Activated CD8-positive, alpha-beta T cell treated with anti-CD3 and anti-CD28 coated beads, Interleukin-2, amount 10 ng/mL, durations not matched to agents 7 days and 5 days (primary cell): ENCODE measurements around the gene CCDC190. TPM values are rescaled to one million over a fixed set of nuclear protein-coding genes. Genes with fewer than 3 reads are reported as not detected.

Experiments
- ATAC-seq: fragments of 150-1000 bp; cut with Tn5 transposase; one replicate; pipeline ENCODE4 v1.10.0; 2021; ENCODE audit warnings: moderate library complexity
- CTCF ChIA-PET: fragments of 350-600 bp; sonication (Branson Sonifier 250); formaldehyde crosslinking; loops from one replicate; lab custom pipeline; 2021; ENCODE audit warnings: antibody characterized with exemption; lab: Charles Lee
- POLR2A ChIA-PET: fragments of 350-600 bp; sonication (Branson Sonifier 250); formaldehyde crosslinking; loops from one replicate; lab custom pipeline; 2021; ENCODE audit warnings: antibody characterized with exemption; lab: Charles Lee
- DNase-seq: peaks from one replicate; pipeline ENCODE4 v3.0.0-alpha.2; 2020
- H3K27ac Mint-ChIP-seq: one replicate; pipeline ENCODE4 v1.8.0; 2021; ENCODE audit warnings: mild to moderate bottlenecking, mixed read lengths
- H3K27me3 Mint-ChIP-seq: one replicate; pipeline ENCODE4 v1.8.0; 2021; ENCODE audit warnings: low read depth, mixed read lengths
- H3K36me3 Mint-ChIP-seq: one replicate; pipeline ENCODE4 v1.8.0; 2021; ENCODE audit warnings: low read depth, mixed read lengths
- H3K4me1 Mint-ChIP-seq: one replicate; pipeline ENCODE4 v1.8.0; 2021; ENCODE audit warnings: low read depth, mixed read lengths
- H3K4me3 Mint-ChIP-seq: one replicate; pipeline ENCODE4 v1.8.0; 2021; ENCODE audit warnings: mild to moderate bottlenecking, mixed read lengths
- H3K9me3 Mint-ChIP-seq: one replicate; pipeline ENCODE4 v1.8.0; 2022; ENCODE audit warnings: mixed read lengths; ENCODE audit not compliant: insufficient read depth
- total RNA-seq, 2 experiments: library from RNA; stranded (reverse); gene quantifications; one replicate each; pipeline ENCODE4 v1.2.3, GENCODE V29; 2021

The CCDC190 gene
- not detected for total RNA-seq

- ATAC-seq: no peak
- CTCF ChIA-PET: interaction anchor here (1.8 kb wide), 1 partner anchor 13 kb away, joined by 6 read pairs; no protein-coding TSS in a partner anchor
- no peaks in the 10 kb centered on the region for H3K36me3 Mint-ChIP-seq
Measured at GRCh38 chr1:162861101-162861500, at the start of gene CCDC190. TSS of gene CCDC190 (minus strand) at chr1:162861175. CDS start at chr1:162859646, 1,529 bp downstream.

GRCh38 chr1:162910161-162910560, 49.2 kb upstream of the CCDC190 start:
- Mint-ChIP-seq H3K27me3 (no peaks in the 10 kb centered on the region), H3K4me1 (no peaks in the 10 kb centered on the region), H3K9me3 (no peaks in the 10 kb centered on the region), H3K36me3 (no peaks in the 10 kb centered on the region), H3K27ac (no peak overlapping the region), H3K4me3 (no peak overlapping the region)
- ATAC-seq (no peak), DNase-seq (no peak)
- ChIA-PET CTCF (no interaction called here), POLR2A (no interaction called here)

More at GRCh38 chr1:162861101-162861500, at the start of gene CCDC190:
- Mint-ChIP-seq H3K9me3 (no peaks in the 10 kb centered on the region), H3K4me3 (no peak within 1 kb of the TSS), H3K4me1 (no peaks in the 10 kb centered on the region), H3K27ac (no peak within 1 kb of the TSS), H3K27me3 (peaks cover 8% of the 10 kb centered on the region)
- DNase-seq: no peak
- POLR2A ChIA-PET: no interaction called here

GRCh38 chr1:162908780-162909179, 47.8 kb upstream of the CCDC190 start:
- H3K4me1 Mint-ChIP-seq: no peaks in the 10 kb centered on the region
- H3K4me3 Mint-ChIP-seq: no peak overlapping the region
- H3K36me3 Mint-ChIP-seq: no peaks in the 10 kb centered on the region
- no peak overlapping the region for H3K27ac Mint-ChIP-seq
- no peaks in the 10 kb centered on the region for H3K9me3 Mint-ChIP-seq
- ATAC-seq (no peak), DNase-seq (no peak)
- H3K27me3 Mint-ChIP-seq: peaks cover 2% of the 10 kb centered on the region
- ChIA-PET CTCF (no interaction called here), POLR2A (no interaction called here)

GRCh38 chr1:162908236-162908635, 47.3 kb upstream of the CCDC190 start:
- POLR2A ChIA-PET: no interaction called here

GRCh38 chr1:162906485-162906884, 45.5 kb upstream of the CCDC190 start:
- POLR2A ChIA-PET: no interaction called here
- Mint-ChIP-seq H3K27ac (no peak overlapping the region), H3K4me3 (no peak overlapping the region), H3K9me3 (no peaks in the 10 kb centered on the region), H3K4me1 (no peaks in the 10 kb centered on the region), H3K36me3 (no peaks in the 10 kb centered on the region), H3K27me3 (peaks cover 4% of the 10 kb centered on the region)
- ATAC-seq (no peak), DNase-seq (no peak)
- CTCF ChIA-PET: no interaction called here

More at GRCh38 chr1:162908236-162908635, 47.3 kb upstream of the CCDC190 start:
- ATAC-seq (no peak), DNase-seq (no peak)
- CTCF ChIA-PET: no interaction called here
- peaks cover 2% of the 10 kb centered on the region for H3K27me3 Mint-ChIP-seq
- no peaks in the 10 kb centered on the region for H3K4me1 Mint-ChIP-seq
- no peak overlapping the region for H3K4me3 Mint-ChIP-seq
- H3K36me3 Mint-ChIP-seq: no peaks in the 10 kb centered on the region
- no peaks in the 10 kb centered on the region for H3K9me3 Mint-ChIP-seq
- no peak overlapping the region for H3K27ac Mint-ChIP-seq

- ATAC-seq: no peak
- Mint-ChIP-seq H3K4me3 (no peak overlapping the region), H3K27ac (no peak overlapping the region), H3K9me3 (no peaks in the 10 kb centered on the region), H3K4me1 (no peaks in the 10 kb centered on the region), H3K36me3 (no peaks in the 10 kb centered on the region), H3K27me3 (peaks cover 4% of the 10 kb centered on the region)
- no peak for DNase-seq
- ChIA-PET POLR2A (no interaction called here), CTCF (no interaction called here)
Measured at GRCh38 chr1:162905174-162906158, 44.5 kb upstream of the CCDC190 start.

- CTCF ChIA-PET: no interaction called here
Measured at GRCh38 chr1:162904579-162904978, 43.6 kb upstream of the CCDC190 start.

GRCh38 chr1:162904023-162904422, 43.0 kb upstream of the CCDC190 start:
- ATAC-seq: no peak
- no peak for DNase-seq
- no peak overlapping the region for H3K4me3 Mint-ChIP-seq
- H3K36me3 Mint-ChIP-seq: no peaks in the 10 kb centered on the region
- ChIA-PET CTCF (no interaction called here), POLR2A (no interaction called here)
- no peak overlapping the region for H3K27ac Mint-ChIP-seq
- peaks cover 5% of the 10 kb centered on the region for H3K27me3 Mint-ChIP-seq
- H3K9me3 Mint-ChIP-seq: no peaks in the 10 kb centered on the region
- H3K4me1 Mint-ChIP-seq: no peaks in the 10 kb centered on the region

More at GRCh38 chr1:162904579-162904978, 43.6 kb upstream of the CCDC190 start:
- Mint-ChIP-seq H3K4me1 (no peaks in the 10 kb centered on the region), H3K9me3 (no peaks in the 10 kb centered on the region), H3K4me3 (no peak overlapping the region), H3K27ac (no peak overlapping the region), H3K27me3 (peaks cover 4% of the 10 kb centered on the region), H3K36me3 (no peaks in the 10 kb centered on the region)
- DNase-seq (no peak), ATAC-seq (no peak)
- POLR2A ChIA-PET: no interaction called here

GRCh38 chr1:162903246-162903645, 42.3 kb upstream of the CCDC190 start:
- ChIA-PET POLR2A (interaction anchor here (0.7 kb wide), 1 partner anchor 311 kb away, joined by 3 read pairs; no protein-coding TSS in a partner anchor), CTCF (no interaction called here)
- Mint-ChIP-seq H3K36me3 (no peaks in the 10 kb centered on the region), H3K4me1 (no peaks in the 10 kb centered on the region), H3K27me3 (peaks cover 7% of the 10 kb centered on the region), H3K4me3 (no peak overlapping the region), H3K9me3 (no peaks in the 10 kb centered on the region), H3K27ac (no peak overlapping the region)
- DNase-seq: no peak
- ATAC-seq: no peak

- H3K4me3 Mint-ChIP-seq: no peak overlapping the region
- ChIA-PET CTCF (interaction anchor here (1.4 kb wide), 1 partner anchor 54 kb away, joined by 5 read pairs; no protein-coding TSS in a partner anchor), POLR2A (interaction anchor here (0.7 kb wide), 1 partner anchor 310 kb away, joined by 3 read pairs; no protein-coding TSS in a partner anchor)
- H3K9me3 Mint-ChIP-seq: no peaks in the 10 kb centered on the region
- no peaks in the 10 kb centered on the region for H3K4me1 Mint-ChIP-seq
- ATAC-seq (no peak), DNase-seq (no peak)
- no peaks in the 10 kb centered on the region for H3K36me3 Mint-ChIP-seq
- H3K27me3 Mint-ChIP-seq: peaks cover 10% of the 10 kb centered on the region
- no peak overlapping the region for H3K27ac Mint-ChIP-seq
Measured at GRCh38 chr1:162902416-162902815, 41.4 kb upstream of the CCDC190 start.

- Mint-ChIP-seq H3K27me3 (peaks cover 12% of the 10 kb centered on the region), H3K4me1 (no peaks in the 10 kb centered on the region), H3K4me3 (no peak overlapping the region), H3K9me3 (no peaks in the 10 kb centered on the region), H3K27ac (no peak overlapping the region), H3K36me3 (no peaks in the 10 kb centered on the region)
- DNase-seq: no peak
- ATAC-seq: no peak
- ChIA-PET CTCF (interaction anchor here (1.4 kb wide), 1 partner anchor 53 kb away, joined by 5 read pairs; no protein-coding TSS in a partner anchor), POLR2A (interaction anchor here (0.6 kb wide), 1 partner anchor 533 kb away, joined by 3 read pairs; no protein-coding TSS in a partner anchor)
Measured at GRCh38 chr1:162901243-162901642, 40.3 kb upstream of the CCDC190 start.
